IMR-90 (cell line): ENCODE data around the gene ZNF80. TPM values are rescaled to one million over a fixed set of nuclear protein-coding genes. Genes with fewer than 3 reads are reported as not detected.

Experiments
- ATAC-seq: fragments of 200-7000 bp; cut with Tn5 transposase; 2 replicates; pipeline ENCODE4 v1.9.1; 2020; ENCODE audit warnings: low read depth, mild to moderate bottlenecking, moderate library complexity
- BruUV-seq: library from RNA; stranded (reverse); fragments of 400-500 nt; replicated peaks from 2 replicates; lab custom pipeline; 2021; lab: Mats Ljungman, UMichigan
- CTCF ChIA-PET: fragments of 300-600 bp; formaldehyde crosslinking; extraction: SDS; loops from one replicate; lab custom pipeline; 2021; ENCODE audit warnings: antibody characterized with exemption; lab: Yijun Ruan, JAX
- POLR2A ChIA-PET: fragments of 300-600 bp; sonication (Branson Sonifier 250); formaldehyde crosslinking; loops from one replicate; lab custom pipeline; 2022; ENCODE audit warnings: antibody characterized with exemption; ENCODE audit not compliant: unreplicated experiment; lab: Charles Lee
- DNase-seq: peaks from one replicate; pipeline ENCODE4 v3.0.0; 2013
- H2AFZ ChIP-seq: replicated peaks from 2 replicates; pipeline ENCODE3; 2013; ENCODE audit warnings: low read length, mild to moderate bottlenecking; ENCODE audit not compliant: poor library complexity
- H2AK5ac ChIP-seq: 2 replicates; pipeline ENCODE4 v1.6.1; 2013; ENCODE audit warnings: low read depth, low read length, inconsistent platforms
- H2AK9ac ChIP-seq: replicated peaks from 2 replicates; pipeline ENCODE3; 2013; ENCODE audit warnings: mild to moderate bottlenecking, low read depth, low read length, moderate library complexity; ENCODE audit not compliant: poor library complexity
- H2BK120ac ChIP-seq: 2 replicates; pipeline ENCODE4 v1.6.1; 2013; ENCODE audit warnings: low read depth, low read length, inconsistent platforms
- H2BK15ac ChIP-seq: 3 replicates; pipeline ENCODE4 v1.6.1; 2013; ENCODE audit warnings: low read depth, low read length, inconsistent platforms
- H2BK20ac ChIP-seq: 2 replicates; pipeline ENCODE4 v1.6.1; 2013; ENCODE audit warnings: low read depth, mild to moderate bottlenecking, inconsistent platforms, low read length, moderate library complexity
- H2BK5ac ChIP-seq: 2 replicates; pipeline ENCODE4 v1.6.1; 2013; ENCODE audit warnings: mild to moderate bottlenecking, low read depth, low read length, inconsistent platforms; ENCODE audit not compliant: poor library complexity, severe bottlenecking
- H3K14ac ChIP-seq: replicated peaks from 2 replicates; pipeline ENCODE4 v1.6.1; 2013; ENCODE audit warnings: low read depth, low read length, inconsistent platforms
- H3K18ac ChIP-seq: 2 replicates; pipeline ENCODE4 v1.6.1; 2013; ENCODE audit warnings: low read depth, low read length, control low read depth
- H3K23ac ChIP-seq: 2 replicates; pipeline ENCODE4 v1.6.1; 2013; ENCODE audit warnings: low read depth, low read length, inconsistent platforms
- H3K27ac ChIP-seq: 2 replicates; pipeline ENCODE4 v1.5.1; 2013; ENCODE audit warnings: mild to moderate bottlenecking, control low read depth, low read length; ENCODE audit not compliant: insufficient read depth
- H3K27me3 ChIP-seq: 2 replicates; pipeline ENCODE4 v1.6.1; 2013; ENCODE audit warnings: low read length; ENCODE audit not compliant: control insufficient read depth, insufficient read depth
- H3K36me3 ChIP-seq: 2 replicates; pipeline ENCODE4 v1.6.1; 2013; ENCODE audit warnings: low read length, mixed read lengths; ENCODE audit not compliant: control insufficient read depth, insufficient read depth
- H3K4ac ChIP-seq: 2 replicates; pipeline ENCODE4 v1.6.1; 2013; ENCODE audit warnings: low read depth, low read length, inconsistent platforms
- H3K4me1 ChIP-seq: 2 replicates; pipeline ENCODE4 v1.6.1; 2013; ENCODE audit warnings: low read length, mixed read lengths; ENCODE audit not compliant: control insufficient read depth, insufficient read depth
- H3K4me2 ChIP-seq: 2 replicates; pipeline ENCODE4 v1.6.1; 2013; ENCODE audit warnings: low read depth, mild to moderate bottlenecking, control low read depth, low read length, moderate library complexity
- H3K4me3 ChIP-seq: 2 replicates; pipeline ENCODE4 v1.5.1; 2013; ENCODE audit warnings: low read depth, mild to moderate bottlenecking, control low read depth, low read length, moderate library complexity; ENCODE audit not compliant: insufficient read depth
- H3K56ac ChIP-seq: 2 replicates; pipeline ENCODE4 v1.6.1; 2013; ENCODE audit warnings: low read length, inconsistent platforms; ENCODE audit not compliant: insufficient read depth; ENCODE audit errors: extremely low read depth
- H3K79me1 ChIP-seq, 2 experiments: 2 replicates each; pipeline ENCODE4 v1.6.1; 2013; ENCODE audit warnings: low read length in 2 of 2, inconsistent platforms in 1 of 2, low read depth in 1 of 2
- H3K9ac ChIP-seq: 2 replicates; pipeline ENCODE4 v1.6.1; 2013; ENCODE audit warnings: low read depth, low read length, control low read depth
- H3K9me1 ChIP-seq: 2 replicates; pipeline ENCODE4 v1.6.1; 2013; ENCODE audit warnings: low read length, inconsistent platforms; ENCODE audit not compliant: insufficient read depth
- H3K9me3 ChIP-seq: 2 replicates; pipeline ENCODE4 v1.6.1; 2013; ENCODE audit warnings: low read length; ENCODE audit not compliant: control insufficient read depth, insufficient read depth
- H4K20me1 ChIP-seq: 2 replicates; pipeline ENCODE4 v1.6.1; 2013; ENCODE audit warnings: low read length, inconsistent platforms; ENCODE audit not compliant: insufficient read depth
- H4K5ac ChIP-seq: 2 replicates; pipeline ENCODE4 v1.6.1; 2013; ENCODE audit warnings: mild to moderate bottlenecking, low read depth, low read length, control low read depth
- H4K8ac ChIP-seq, 2 experiments: 2 replicates each; pipeline ENCODE4 v1.6.1; 2013; ENCODE audit warnings: low read depth in 2 of 2, low read length in 2 of 2, control low read depth in 1 of 2, inconsistent platforms in 1 of 2
- H4K91ac ChIP-seq: 2 replicates; pipeline ENCODE4 v1.6.1; 2013; ENCODE audit warnings: low read depth, low read length, inconsistent platforms; ENCODE audit not compliant: insufficient read depth
- CEBPB ChIP-seq: IDR thresholded peaks from 2 replicates; pipeline ENCODE4 v1.6.1; 2012; ENCODE audit warnings: low read depth, low read length, improper control_type of control experiment
- CHD1 ChIP-seq: IDR thresholded peaks from 2 replicates; pipeline ENCODE4 v1.6.1; 2012; ENCODE audit warnings: low read depth, low read length, improper control_type of control experiment
- CTCF ChIP-seq: conservative IDR thresholded peaks from 2 replicates; pipeline ENCODE4 v1.5.1; 2012; ENCODE audit warnings: mild to moderate bottlenecking, low read depth, low read length, improper control_type of control experiment
- FOS ChIP-seq: fragments of 150-350 bp; IDR thresholded peaks from 2 replicates; pipeline ENCODE4 v1.6.1; 2016; ENCODE audit warnings: low read depth, low read length
- MAFK ChIP-seq: IDR thresholded peaks from 2 replicates; pipeline ENCODE4 v1.6.1; 2012; ENCODE audit warnings: low read depth, low read length, improper control_type of control experiment
- MAZ ChIP-seq: IDR thresholded peaks from 2 replicates; pipeline ENCODE4 v1.6.1; 2012; ENCODE audit warnings: low read depth, mild to moderate bottlenecking, low read length, improper control_type of control experiment, moderate library complexity, borderline replicate concordance
- MXI1 ChIP-seq: IDR thresholded peaks from 2 replicates; pipeline ENCODE4 v1.6.1; 2012; ENCODE audit warnings: low read depth, mild to moderate bottlenecking, low read length, moderate library complexity, borderline replicate concordance
- NFE2L2 ChIP-seq: fragments of 150-350 bp; IDR thresholded peaks from 2 replicates; pipeline ENCODE4 v1.6.1; 2016; ENCODE audit warnings: low read depth, mild to moderate bottlenecking, low read length
- POLR2A ChIP-seq: IDR thresholded peaks from 2 replicates; pipeline ENCODE4 v1.6.1; 2012; ENCODE audit warnings: mild to moderate bottlenecking, low read depth, low read length
- RAD21 ChIP-seq: IDR thresholded peaks from 2 replicates; pipeline ENCODE4 v1.6.1; 2012; ENCODE audit warnings: low read length, improper control_type of control experiment
- RCOR1 ChIP-seq: IDR thresholded peaks from 2 replicates; pipeline ENCODE4 v1.6.1; 2012; ENCODE audit warnings: mild to moderate bottlenecking, low read length, improper control_type of control experiment; ENCODE audit not compliant: insufficient replicate concordance
- RFX5 ChIP-seq: IDR thresholded peaks from 2 replicates; pipeline ENCODE4 v1.8.0; 2012; ENCODE audit warnings: low read depth, mild to moderate bottlenecking, low read length, moderate library complexity
- SMC3 ChIP-seq: fragments of 150-350 bp; IDR thresholded peaks from 2 replicates; pipeline ENCODE4 v1.6.1; 2016; ENCODE audit warnings: low read depth, mild to moderate bottlenecking, antibody characterized with exemption, low read length, moderate library complexity
- dilution Hi-C: fragments of 300-500 bp; cut with HindIII; formaldehyde crosslinking; loops from one replicate; pipeline ENCODE4 v1.14.3; 2018; ENCODE audit warnings: low sequenced_read_pairs; ENCODE audit not compliant: unreplicated experiment
- in situ Hi-C: fragments of 300-500 bp; cut with MboI; formaldehyde crosslinking; loops from 3 replicates; pipeline ENCODE4 v1.14.3; 2019; ENCODE audit warnings: low sequenced_read_pairs, inconsistent platforms, mixed read lengths
- intact Hi-C: fragments of 100-400 bp; cut with micrococcal nuclease; formaldehyde crosslinking; loops from 2 replicates; pipeline ENCODE4 v1.10.0; 2022
- polyA plus RNA-seq, 3 experiments: library from polyadenylated mRNA; depleted of rRNA; stranded (reverse); fragments of >200 nt; gene quantifications; 2 replicates each; pipeline ENCODE4 v1.2.3, GENCODE V29; 2012; ENCODE audit warnings: low replicate concordance in 1 of 3
- total RNA-seq: library from RNA; depleted of rRNA; stranded (reverse); fragments of >200 nt; gene quantifications from 2 replicates; pipeline ENCODE4 v1.2.3, GENCODE V29; 2012

Gene ZNF80
- total and polyA plus RNA-seq, 2 of the 4 experiments (the other 2 are of a cell fraction), result not detected

- H3K9me1 ChIP-seq, result no peaks in the 10 kb centered on the region
- DNase-seq, result no peak
- in situ Hi-C loops (no loop called here), dilution Hi-C loops (no loop called here), intact Hi-C loops (no loop called here)
- no peaks in the 10 kb centered on the region for H4K20me1 ChIP-seq
- H3K9ac ChIP-seq, result no peak overlapping the region
- H4K91ac ChIP-seq, result no peak overlapping the region
- no peak overlapping the region for H3K4me2 ChIP-seq
- H3K18ac ChIP-seq, result no peak overlapping the region
- no peaks in the 10 kb centered on the region for H3K36me3 ChIP-seq
- no TSS peak for BruUV-seq
- H3K14ac ChIP-seq, result no peak overlapping the region
- no peak overlapping the region for H2BK5ac ChIP-seq
- H4K5ac ChIP-seq, result no peak overlapping the region
- no peak overlapping the region for H3K4ac ChIP-seq
- H3K27ac ChIP-seq, result no peak overlapping the region
- peaks cover 20% of the 10 kb centered on the region for H3K27me3 ChIP-seq
- no peak for TF ChIP-seq MAZ
- no peak for TF ChIP-seq CEBPB
- no peak for TF ChIP-seq CHD1
- TF ChIP-seq MAFK, result no peak
- no peak for TF ChIP-seq MXI1
- TF ChIP-seq SMC3, result no peak
- no peak for TF ChIP-seq RAD21
- no peak for TF ChIP-seq FOS
- no peak for TF ChIP-seq RFX5
- no peak for TF ChIP-seq NFE2L2
- TF ChIP-seq RCOR1, result no peak
- no peak for TF ChIP-seq CTCF
- TF ChIP-seq POLR2A, result no peak
- H2AK9ac ChIP-seq, result no peak overlapping the region
- H3K56ac ChIP-seq, result no peak overlapping the region
- no peaks in the 10 kb centered on the region for H3K79me1 ChIP-seq
- CTCF ChIA-PET, result no interaction called here
- H2AK5ac ChIP-seq, result no peak overlapping the region
- H3K23ac ChIP-seq, result no peak overlapping the region
- no peak overlapping the region for H2AFZ ChIP-seq
- H2BK20ac ChIP-seq, result no peak overlapping the region
- H2BK15ac ChIP-seq, result no peak overlapping the region
- no peaks in the 10 kb centered on the region for H3K9me3 ChIP-seq
- POLR2A ChIA-PET, result no interaction called here
- no peaks in the 10 kb centered on the region for H3K4me1 ChIP-seq
- H3K4me3 ChIP-seq, result no peak overlapping the region
- no peak for ATAC-seq
- H2BK120ac ChIP-seq, result no peak overlapping the region
- H4K8ac ChIP-seq, result no peak overlapping the region
Measured at GRCh38 chr3:114217266-114217665, 20.1 kb downstream of the ZNF80 start.
